SK-N-SH (cell line): ENCODE measurements around the gene TEX19. TPM values are rescaled to one million over a fixed set of nuclear protein-coding genes. Genes with fewer than 3 reads are reported as not detected.
A peak's percentile ranks its signal among the peaks of the same experiment; 100 is the strongest.

Experiments
- CTCF ChIA-PET: fragments of 300-600, 350-600 bp; formaldehyde crosslinking; extraction: SDS; loops from one replicate; lab custom pipeline; 2021; lab: Yijun Ruan, JAX
- POLR2A ChIA-PET: fragments of 350-600 bp; sonication (Branson Sonifier 250); formaldehyde crosslinking; extraction: SDS; loops from one replicate; lab custom pipeline; 2020; ENCODE audit warnings: antibody characterized with exemption, inconsistent platforms; lab: Yijun Ruan, JAX
- DNase-seq: peaks from one replicate; pipeline ENCODE4 v3.0.0; 2012
- H2AFZ ChIP-seq: fragments of 200-600 bp; sonication (generic); 2 replicates; pipeline ENCODE4 v1.8.1; 2016; ENCODE audit warnings: antibody characterized with exemption, mild to moderate bottlenecking, low read depth
- H3F3A ChIP-seq: fragments of 200-600 bp; sonication (generic); replicated peaks from 2 replicates; pipeline ENCODE3; 2016; ENCODE audit warnings: antibody characterized with exemption, mild to moderate bottlenecking; ENCODE audit not compliant: insufficient read depth
- H3K27ac ChIP-seq, 2 experiments: fragments of 200-500 bp in 1 of 2; fragments of 200-600 bp in 1 of 2; sonication (Bioruptor generic) in 1 of 2; sonication (generic), shearing (Covaris generic) in 1 of 2; 2 replicates each; pipeline versions ENCODE4 v1.5.1 to v1.6.1; 2014 to 2016; ENCODE audit warnings: low read depth in 2 of 2, inconsistent platforms in 1 of 2, low read length in 1 of 2, mild to moderate bottlenecking in 1 of 2, mixed read lengths in 1 of 2
- H3K27me3 ChIP-seq: fragments of 200-600 bp; sonication (generic), shearing (Covaris generic); 2 replicates; pipeline ENCODE4 v1.6.1; 2016; ENCODE audit warnings: mixed run types; ENCODE audit not compliant: insufficient read depth
- H3K36me3 ChIP-seq, 2 experiments: fragments of 200-500 bp in 1 of 2; fragments of 200-600 bp in 1 of 2; sonication (Bioruptor generic) in 1 of 2; sonication (generic) in 1 of 2; replicated peaks in 1 of 2; 2 replicates each; pipeline versions ENCODE3 to v1.5.1; 2014 to 2016; ENCODE audit warnings: low read length in 1 of 2, mild to moderate bottlenecking in 1 of 2; ENCODE audit not compliant: insufficient read depth in 2 of 2, control insufficient read depth in 1 of 2
- H3K4me1 ChIP-seq, 2 experiments: fragments of 200-500 bp in 1 of 2; fragments of 200-600 bp in 1 of 2; sonication (Bioruptor generic) in 1 of 2; sonication (generic), shearing (Covaris generic) in 1 of 2; 2 replicates each; pipeline versions ENCODE4 v1.5.1 to v1.6.1; 2014 to 2016; ENCODE audit warnings: low read depth in 1 of 2, low read length in 1 of 2, mixed run types in 1 of 2; ENCODE audit not compliant: insufficient read depth in 2 of 2, control insufficient read depth in 1 of 2
- H3K4me2 ChIP-seq: fragments of 200-600 bp; sonication (generic), shearing (Covaris generic); 2 replicates; pipeline ENCODE4 v1.6.1; 2017; ENCODE audit warnings: mixed run types
- H3K4me3 ChIP-seq, 2 experiments: fragments of 200-500 bp in 1 of 2; fragments of 200-600 bp in 1 of 2; sonication (Bioruptor generic) in 1 of 2; sonication (generic), shearing (Covaris generic) in 1 of 2; 2 replicates each; pipeline versions ENCODE4 v1.5.1 to v1.8.1; 2014 to 2016; ENCODE audit warnings: low read depth in 2 of 2, inconsistent platforms in 1 of 2, low read length in 1 of 2, mild to moderate bottlenecking in 1 of 2, mixed read lengths in 1 of 2, moderate library complexity in 1 of 2
- H3K79me2 ChIP-seq: fragments of 200-600 bp; sonication (generic); 2 replicates; pipeline ENCODE4 v1.8.1; 2017; ENCODE audit warnings: mild to moderate bottlenecking; ENCODE audit not compliant: insufficient read depth
- H3K9ac ChIP-seq: fragments of 200-600 bp; sonication (generic); 2 replicates; pipeline ENCODE4 v1.6.1; 2017; ENCODE audit warnings: mixed run types
- H3K9me2 ChIP-seq: fragments of 200-600 bp; sonication (generic); 2 replicates; pipeline ENCODE4 v1.6.1; 2017; ENCODE audit warnings: mixed run types
- H3K9me3 ChIP-seq: fragments of 200-600 bp; sonication (generic); 2 replicates; pipeline ENCODE4 v1.6.1; 2017; ENCODE audit warnings: mixed run types, mild to moderate bottlenecking, moderate library complexity
- H4K20me1 ChIP-seq: fragments of 200-600 bp; sonication (generic); 2 replicates; pipeline ENCODE4 v1.6.1; 2017; ENCODE audit warnings: mild to moderate bottlenecking, mixed run types; ENCODE audit not compliant: insufficient read depth
- CTCF ChIP-seq: fragments of 200-600 bp; sonication (generic); IDR thresholded peaks from 2 replicates; pipeline ENCODE4 v1.6.1; 2017; ENCODE audit warnings: antibody characterized with exemption, mild to moderate bottlenecking, moderate library complexity
- EP300 ChIP-seq, 2 experiments: IDR thresholded peaks; 2 replicates each; pipeline versions ENCODE4 v1.4.0 to v1.6.1; 2012; ENCODE audit warnings: borderline replicate concordance in 1 of 2, low read depth in 1 of 2, low read length in 1 of 2
- FOXJ3 ChIP-seq: sonication (generic); formaldehyde crosslinking; IDR thresholded peaks from 2 replicates; pipeline ENCODE4 v1.5.1; 2020; ENCODE audit warnings: mild to moderate bottlenecking, missing genetic modification reagents
- IRF3 ChIP-seq: fragments of 150-350 bp; IDR thresholded peaks from 2 replicates; pipeline ENCODE4 v1.6.1; 2016; ENCODE audit warnings: mild to moderate bottlenecking, low read depth, low read length
- NFIC ChIP-seq: IDR thresholded peaks from 2 replicates; pipeline ENCODE4 v1.4.0; 2012; ENCODE audit warnings: borderline replicate concordance
- NRF1 ChIP-seq: IDR thresholded peaks from 2 replicates; pipeline ENCODE4 v1.6.1; 2012; ENCODE audit warnings: low read depth, mild to moderate bottlenecking, low read length
- POLR2AphosphoS5 ChIP-seq: IDR thresholded peaks from 2 replicates; pipeline ENCODE4 v1.6.1; 2012; ENCODE audit warnings: low read depth, low read length
- RAD21 ChIP-seq: IDR thresholded peaks from 2 replicates; pipeline ENCODE4 v1.6.1; 2012; ENCODE audit warnings: mild to moderate bottlenecking, low read length
- REST ChIP-seq: IDR thresholded peaks from 2 replicates; pipeline ENCODE4 v1.6.1; 2012; ENCODE audit warnings: mild to moderate bottlenecking, low read depth, low read length, moderate library complexity
- RFX5 ChIP-seq: IDR thresholded peaks from 2 replicates; pipeline ENCODE4 v1.6.1; 2012; ENCODE audit warnings: mild to moderate bottlenecking, improper control_type of control experiment, low read length
- TAF1 ChIP-seq: IDR thresholded peaks from 2 replicates; pipeline ENCODE4 v1.6.1; 2012; ENCODE audit warnings: low read depth, mild to moderate bottlenecking, low read length, moderate library complexity, borderline replicate concordance
- WGBS: methylation state at CpG from one replicate; pipeline ENCODE4 v1.1.6; 2017; ENCODE audit warnings: low lambda C conversion rate; 5-methylcytosine and 5-hydroxymethylcytosine counted together
- polyA plus RNA-seq, 3 experiments: library from polyadenylated mRNA; depleted of rRNA; stranded (reverse); fragments of >200 nt; gene quantifications; 2 replicates each; pipeline ENCODE4 v1.2.3, GENCODE V29; 2012

Gene TEX19
- polyA plus RNA-seq, 1 of the 3 experiments (the other 2 are of a cell fraction): 0.10 TPM

GRCh38 chr17:82334204-82334621 lies 24.8 kb upstream of the TEX19 start (continued):
- TF ChIP-seq IRF3: no peak
- no peak for TF ChIP-seq FOXJ3 (CRISPR knock-in tag)
- TF ChIP-seq, all 33 proteins: peak for 0

GRCh38 chr17:82334622-82335394 lies 24.2 kb upstream of the TEX19 start:
- H2AFZ ChIP-seq: peak overlapping the region; percentile 61
- 60% methylated on average over 13 of the region's 16 CpGs for WGBS
- CTCF ChIA-PET: interaction anchor here (0.7 to 6.4 kb wide), 9 partner anchors 9 to 304 kb away, joined by 3 to 69 read pairs (median 4); no protein-coding TSS in a partner anchor

More at GRCh38 chr17:82334622-82335394, 24.2 kb upstream of the TEX19 start:
- peak overlapping the region; percentile 17 to 36; a peak in 3 of 4 replicates for H3K4me3 ChIP-seq
- no peaks in the 10 kb centered on the region for H3K36me3 ChIP-seq
- H3K4me1 ChIP-seq: peaks cover 18 to 46% of the 10 kb centered on the region in 2 experiments; a peak in 3 of 4 replicates
- no peak overlapping the region for H3K27ac ChIP-seq
- H3F3A ChIP-seq: peaks cover 6% of the 10 kb centered on the region
- peak overlapping the region; percentile 78 for H3K4me2 ChIP-seq
- H3K9me3 ChIP-seq: no peaks in the 10 kb centered on the region
- TF ChIP-seq EP300 (IDR thresholded peaks at IDR 0.05; ENCODE audit: borderline replicate concordance in 1 of 2, low read depth in 1 of 2, low read length in 1 of 2) (no peak), REST (no peak), CTCF (no peak), NFIC (no peak), POLR2AphosphoS5 (no peak), NRF1 (no peak), RAD21 (no peak), RFX5 (no peak), TAF1 (no peak)
- TF ChIP-seq, all 33 proteins: peak for 0
- POLR2A ChIA-PET: no interaction called here
- no peak overlapping the region for H3K9ac ChIP-seq
- no peak for DNase-seq
- H4K20me1 ChIP-seq: no peaks in the 10 kb centered on the region
- H3K27me3 ChIP-seq: no peaks in the 10 kb centered on the region; the same call in none of the 2 replicates
- H3K9me2 ChIP-seq: no peaks in the 10 kb centered on the region
- no peaks in the 10 kb centered on the region for H3K79me2 ChIP-seq
